RWPE1 (cell line): Measurements from ENCODE around the gene PALLD.

Source experiments
- CTCF ChIA-PET: fragments of 350-600 bp; sonication (Branson Sonifier 250); formaldehyde crosslinking; extraction: SDS; loops from one replicate; lab custom pipeline; 2021; lab: Yijun Ruan, JAX
- POLR2A ChIA-PET: fragments of 400-600 bp; formaldehyde crosslinking; extraction: SDS; loops from one replicate; lab custom pipeline; 2020; ENCODE audit warnings: antibody characterized with exemption; ENCODE audit not compliant: low non-redundant PET; lab: Yijun Ruan, JAX
- DNase-seq: peaks from one replicate; pipeline ENCODE4 v3.0.0; 2012; ENCODE audit warnings: low spot score
- H3K27ac ChIP-seq: fragments of 450-650 bp; 2 replicates; pipeline ENCODE4 v1.5.1; 2017
- TF ChIP-seq, protein P1 (sequence below): fragments of 450-650 bp; conservative IDR thresholded peaks from 2 replicates; pipeline ENCODE4 v1.5.1; 2017; ENCODE audit warnings: low read depth, mild to moderate bottlenecking

The PALLD gene

DNA sequence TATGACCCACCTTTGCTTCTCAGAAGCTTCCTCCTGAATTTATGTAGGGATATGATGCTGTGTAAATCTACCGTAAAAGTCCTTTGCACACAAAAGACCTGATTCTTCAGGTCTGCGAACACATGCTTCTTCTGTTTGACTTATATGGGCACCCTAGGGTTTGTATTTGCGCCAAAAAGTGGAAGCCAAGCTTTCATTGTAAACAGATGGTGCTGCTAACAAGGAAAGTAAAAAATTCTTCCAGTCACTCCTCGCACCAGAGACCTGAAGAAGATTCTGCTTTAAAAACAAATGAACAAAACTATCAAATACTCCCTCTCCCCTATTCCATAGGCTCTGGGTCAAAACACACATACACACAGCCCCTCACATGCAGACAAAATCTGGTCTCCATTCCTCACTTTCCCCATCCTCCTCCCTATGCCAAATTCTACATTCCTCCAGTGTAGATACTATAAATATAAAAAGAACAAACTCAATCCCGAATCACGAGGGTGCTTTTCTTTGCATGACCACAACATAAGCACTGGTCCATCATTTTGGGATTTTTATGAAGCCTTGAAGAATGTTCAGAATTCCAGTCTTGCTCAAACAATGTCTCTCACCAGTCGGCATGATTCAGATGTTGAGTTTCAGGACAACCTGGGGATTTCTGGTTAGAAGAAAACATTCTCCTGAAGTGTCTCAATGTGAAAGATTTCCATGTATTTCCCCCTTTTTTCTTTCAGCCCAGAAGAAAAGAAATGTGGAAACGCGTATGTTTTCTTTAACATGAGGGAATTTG, 125.1 kb downstream of the PALLD start:
- DNase-seq: no peak
- TF ChIP-seq, protein P1, sequence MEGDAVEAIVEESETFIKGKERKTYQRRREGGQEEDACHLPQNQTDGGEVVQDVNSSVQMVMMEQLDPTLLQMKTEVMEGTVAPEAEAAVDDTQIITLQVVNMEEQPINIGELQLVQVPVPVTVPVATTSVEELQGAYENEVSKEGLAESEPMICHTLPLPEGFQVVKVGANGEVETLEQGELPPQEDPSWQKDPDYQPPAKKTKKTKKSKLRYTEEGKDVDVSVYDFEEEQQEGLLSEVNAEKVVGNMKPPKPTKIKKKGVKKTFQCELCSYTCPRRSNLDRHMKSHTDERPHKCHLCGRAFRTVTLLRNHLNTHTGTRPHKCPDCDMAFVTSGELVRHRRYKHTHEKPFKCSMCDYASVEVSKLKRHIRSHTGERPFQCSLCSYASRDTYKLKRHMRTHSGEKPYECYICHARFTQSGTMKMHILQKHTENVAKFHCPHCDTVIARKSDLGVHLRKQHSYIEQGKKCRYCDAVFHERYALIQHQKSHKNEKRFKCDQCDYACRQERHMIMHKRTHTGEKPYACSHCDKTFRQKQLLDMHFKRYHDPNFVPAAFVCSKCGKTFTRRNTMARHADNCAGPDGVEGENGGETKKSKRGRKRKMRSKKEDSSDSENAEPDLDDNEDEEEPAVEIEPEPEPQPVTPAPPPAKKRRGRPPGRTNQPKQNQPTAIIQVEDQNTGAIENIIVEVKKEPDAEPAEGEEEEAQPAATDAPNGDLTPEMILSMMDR: no peak
- POLR2A ChIA-PET: no interaction called here
- CTCF ChIA-PET: interaction anchor here (0.5 kb wide), 1 partner anchor 17 kb away, joined by 3 read pairs; no protein-coding TSS in a partner anchor
- no peak overlapping the region for H3K27ac ChIP-seq

DNA sequence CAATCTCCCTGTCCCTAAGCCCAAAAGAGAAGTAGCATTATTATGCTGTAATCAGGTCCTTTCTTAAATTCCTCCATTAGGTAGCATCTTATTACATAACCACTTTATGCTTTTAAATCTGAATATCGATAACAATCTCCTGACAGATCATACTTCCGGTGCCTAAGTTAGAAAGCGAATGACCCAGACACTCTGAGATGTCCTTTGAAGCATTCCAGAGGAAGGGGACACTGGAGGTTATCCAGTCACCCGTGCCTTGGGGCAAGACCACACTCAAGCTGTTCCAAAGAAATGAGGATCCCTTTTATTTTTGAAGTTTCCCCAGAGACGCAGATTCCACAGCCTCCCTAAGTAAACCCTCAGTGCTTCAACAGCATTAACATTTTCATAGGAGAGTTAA, 125.7 kb downstream of the PALLD start:
- no peak overlapping the region for H3K27ac ChIP-seq
- ChIA-PET POLR2A (no interaction called here), CTCF (no interaction called here)
- DNase-seq: no peak
- TF ChIP-seq, protein P1: no peak

DNA sequence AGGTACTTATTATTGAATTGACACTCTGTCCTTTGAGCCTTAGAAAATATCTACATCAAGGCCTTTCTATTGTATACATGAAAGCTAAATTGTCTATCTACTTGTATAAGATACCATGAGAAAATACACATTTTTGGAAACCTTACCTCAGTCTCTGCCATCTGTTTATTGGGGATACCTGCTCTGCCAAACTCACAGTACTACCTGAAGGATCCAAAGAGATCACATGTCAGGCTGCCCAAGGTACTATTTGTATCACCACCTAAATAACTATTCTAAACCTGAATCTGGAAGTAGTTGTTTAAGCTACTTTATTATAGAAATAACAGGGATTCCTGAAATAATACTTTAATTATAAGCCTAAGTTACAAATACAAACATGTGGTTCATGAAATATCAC, 126.2 kb downstream of the PALLD start:
- H3K27ac ChIP-seq: no peak overlapping the region
- POLR2A ChIA-PET: no interaction called here
- CTCF ChIA-PET: interaction anchor here (0.6 kb wide), 1 partner anchor 186 kb away, joined by 3 read pairs; no protein-coding TSS in a partner anchor
- TF ChIP-seq, protein P1: no peak
- DNase-seq: no peak

DNA sequence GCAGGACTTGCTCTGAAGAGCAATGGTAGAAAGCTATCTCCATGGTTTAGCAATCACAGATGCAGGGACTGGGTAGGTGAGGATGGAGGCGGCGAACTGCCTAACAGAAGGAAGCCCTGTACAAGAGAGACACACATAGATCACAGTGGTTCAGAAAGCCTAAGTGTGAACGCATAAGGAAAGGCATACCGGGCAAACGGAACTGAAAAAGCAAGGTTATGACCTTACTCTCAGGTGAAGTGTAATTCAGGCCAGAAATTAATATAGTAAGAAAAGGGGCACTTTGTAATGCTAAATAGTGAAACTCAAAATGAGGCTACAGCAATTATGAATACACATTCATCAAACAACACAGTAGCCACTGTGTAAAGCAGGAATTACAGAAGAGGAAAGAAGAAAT, 126.6 kb downstream of the PALLD start:
- ChIA-PET CTCF (interaction anchor here (0.6 kb wide), 2 partner anchors 186 to 402 kb away, joined by 3 to 6 read pairs; no protein-coding TSS in a partner anchor), POLR2A (no interaction called here)
- DNase-seq: no peak
- TF ChIP-seq, protein P1: no peak
- no peak overlapping the region for H3K27ac ChIP-seq

DNA sequence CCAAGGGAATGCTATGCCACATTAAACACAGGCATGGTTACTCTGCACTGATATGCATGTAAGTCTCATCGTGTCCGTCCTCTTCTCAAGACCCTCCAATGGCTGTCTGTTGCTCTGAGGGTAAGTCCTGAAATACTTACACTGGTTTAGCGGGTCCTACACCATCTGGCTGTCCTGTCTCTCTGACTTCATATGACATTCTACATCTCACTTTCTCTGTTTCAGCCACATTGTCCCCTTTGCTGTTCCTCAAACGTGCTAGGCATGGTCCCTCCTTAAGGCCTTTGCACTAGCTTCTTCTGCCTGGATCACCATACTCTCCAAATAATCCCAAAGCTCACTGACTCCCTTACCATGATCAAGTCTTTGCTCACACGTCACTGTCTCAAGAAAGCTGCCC, 131.4 kb downstream of the PALLD start:
- no peak overlapping the region for H3K27ac ChIP-seq
- POLR2A ChIA-PET: no interaction called here
- DNase-seq: no peak
- CTCF ChIA-PET: interaction anchor here (0.6 kb wide), 1 partner anchor 956 kb away, joined by 3 read pairs; no protein-coding TSS in a partner anchor
- TF ChIP-seq, protein P1: no peak

DNA sequence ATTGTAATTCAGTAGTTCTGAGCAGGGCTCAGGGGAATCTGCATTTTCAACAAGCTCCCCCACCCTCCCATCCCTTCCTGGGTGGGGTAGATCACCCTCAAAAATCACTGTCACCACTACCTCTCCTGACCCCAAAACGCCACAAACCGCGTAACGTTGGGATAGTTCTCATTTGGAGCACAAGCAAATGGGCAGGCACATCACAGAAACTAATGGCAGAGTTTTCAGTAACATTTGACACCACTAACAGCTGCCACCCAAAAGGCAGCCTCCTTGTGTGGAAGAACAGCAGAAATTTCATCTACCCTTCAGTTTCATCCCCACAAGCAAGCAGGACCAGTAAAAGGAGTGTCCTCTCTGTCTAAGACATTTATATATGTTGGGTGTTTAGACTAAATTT, 132.7 kb downstream of the PALLD start:
- POLR2A ChIA-PET: no interaction called here
- H3K27ac ChIP-seq: no peak overlapping the region
- TF ChIP-seq, protein P1: no peak
- DNase-seq: no peak
- CTCF ChIA-PET: interaction anchor here (0.6 kb wide), 1 partner anchor 16 kb away, joined by 3 read pairs; no protein-coding TSS in a partner anchor
